T-helper 2 cell (primary cell): ENCODE measurements around the gene LRRC61.
A peak's percentile ranks its signal among the peaks of the same experiment; 100 is the strongest.

Experiments
- DNase-seq, 5 experiments: peaks; one replicate each; pipeline versions ENCODE4 v3.0.0 to v3.0.0-alpha.2; 2012 to 2022

Gene LRRC61

GRCh38 chr7:150357270-150357669, 34.1 kb downstream of the LRRC61 start:
- DNase-seq = peak in 4 of 5 experiments; percentile 36 to 85 (median 62)

DNA sequence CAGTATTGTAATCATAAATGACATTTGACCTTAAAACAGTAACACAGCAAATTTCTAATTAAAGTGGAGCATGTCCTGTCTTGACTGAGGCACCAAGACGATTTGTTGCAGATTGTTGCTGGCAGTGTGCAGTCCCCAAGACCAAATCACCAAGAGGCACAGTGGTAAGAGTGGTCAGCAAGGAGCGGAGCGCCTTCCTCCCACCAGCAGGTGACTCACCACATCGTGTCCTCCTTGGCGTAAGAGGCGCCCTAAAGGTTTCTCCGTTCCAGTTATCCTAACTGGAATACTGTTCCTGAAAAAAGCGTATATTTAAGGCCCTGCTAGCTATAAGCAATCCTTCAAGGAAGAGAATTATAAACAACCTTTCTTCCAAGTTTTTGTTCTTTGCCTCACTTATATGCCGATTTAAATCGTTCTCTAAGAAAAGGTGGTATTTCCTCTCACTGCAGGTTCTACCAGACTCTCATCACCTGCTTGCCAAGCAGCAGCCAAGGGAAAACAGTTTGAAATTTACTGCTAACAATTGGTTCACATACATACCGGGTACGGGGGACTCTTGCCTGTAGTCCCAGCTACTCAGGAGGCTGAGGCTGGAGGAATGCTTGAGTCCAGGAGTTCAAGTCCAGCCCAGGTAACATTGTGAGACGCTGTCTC, 34.7 kb downstream of the LRRC61 start:
- DNase-seq = no peak

DNA sequence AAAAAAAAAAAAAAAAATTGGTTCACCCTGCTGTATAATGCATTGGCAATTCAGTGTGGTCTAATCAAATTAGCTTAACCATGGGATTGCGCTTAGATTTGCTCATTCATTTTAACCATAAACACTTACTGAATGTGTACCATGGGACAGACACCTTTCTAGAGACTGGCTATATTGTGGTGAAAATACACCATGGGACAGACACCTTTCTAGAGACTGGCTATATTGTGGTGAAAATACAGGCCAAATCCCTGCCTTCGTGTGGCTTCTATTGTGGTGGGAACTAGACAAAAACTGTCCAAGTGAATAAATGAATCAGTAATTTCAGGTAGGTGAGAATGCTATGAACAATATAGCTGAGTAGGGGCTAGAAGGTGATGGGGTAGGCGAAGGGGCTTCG, 35.3 kb downstream of the LRRC61 start:
- peak in 1 of 5 experiments; percentile 24 for DNase-seq

DNA sequence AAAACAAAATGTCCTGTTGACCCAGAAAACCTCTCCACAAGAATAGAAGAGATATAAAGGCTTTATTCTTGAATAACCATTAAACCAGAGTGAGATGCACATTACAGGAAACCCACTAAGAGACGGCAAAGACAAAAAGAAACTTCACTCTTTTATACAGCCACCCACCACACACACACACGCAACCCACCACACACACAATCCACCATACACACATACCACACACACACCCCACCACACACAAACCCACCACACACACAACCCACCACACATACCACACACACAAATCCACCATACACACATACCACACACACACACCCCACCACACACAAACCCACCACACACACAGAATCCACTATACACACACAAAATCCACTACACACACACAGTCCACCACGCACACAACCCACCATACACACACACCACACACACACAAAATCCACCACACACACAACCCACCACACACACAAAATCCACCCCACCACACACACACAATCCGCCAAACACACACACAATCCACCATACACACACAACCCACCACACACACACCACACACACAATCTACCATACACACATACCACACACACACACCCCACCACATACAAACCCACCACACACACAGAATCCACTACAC, 36.0 kb downstream of the LRRC61 start:
- DNase-seq = peak in 1 of 5 experiments; percentile 67

DNA sequence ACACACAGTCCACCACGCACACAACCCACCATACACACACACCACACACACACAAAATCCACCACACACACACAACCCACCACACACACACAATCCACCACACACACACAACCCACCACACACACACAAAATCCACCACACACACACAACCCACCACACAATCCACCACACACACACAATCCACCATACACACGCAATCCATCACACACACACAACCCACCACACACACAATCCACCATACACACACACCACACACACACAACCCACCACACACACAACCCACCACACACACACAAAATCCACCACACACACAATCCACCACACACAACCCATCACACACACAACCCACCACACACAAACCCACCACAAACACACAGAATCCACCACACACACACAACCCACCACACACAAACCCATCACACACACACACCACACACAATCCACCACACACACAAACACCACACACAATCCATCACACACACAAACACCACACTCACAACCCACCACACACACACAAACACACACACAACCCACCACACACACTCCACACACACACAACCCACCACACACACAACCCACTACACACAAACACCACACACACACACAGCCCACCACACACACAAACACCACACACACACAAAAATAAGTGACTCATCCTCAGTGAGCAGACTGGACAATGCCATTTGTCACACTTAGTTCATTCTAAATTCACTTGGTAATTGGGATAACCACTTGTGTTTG, 36.6 kb downstream of the LRRC61 start:
- peak in 1 of 5 experiments; percentile 28 for DNase-seq

DNA sequence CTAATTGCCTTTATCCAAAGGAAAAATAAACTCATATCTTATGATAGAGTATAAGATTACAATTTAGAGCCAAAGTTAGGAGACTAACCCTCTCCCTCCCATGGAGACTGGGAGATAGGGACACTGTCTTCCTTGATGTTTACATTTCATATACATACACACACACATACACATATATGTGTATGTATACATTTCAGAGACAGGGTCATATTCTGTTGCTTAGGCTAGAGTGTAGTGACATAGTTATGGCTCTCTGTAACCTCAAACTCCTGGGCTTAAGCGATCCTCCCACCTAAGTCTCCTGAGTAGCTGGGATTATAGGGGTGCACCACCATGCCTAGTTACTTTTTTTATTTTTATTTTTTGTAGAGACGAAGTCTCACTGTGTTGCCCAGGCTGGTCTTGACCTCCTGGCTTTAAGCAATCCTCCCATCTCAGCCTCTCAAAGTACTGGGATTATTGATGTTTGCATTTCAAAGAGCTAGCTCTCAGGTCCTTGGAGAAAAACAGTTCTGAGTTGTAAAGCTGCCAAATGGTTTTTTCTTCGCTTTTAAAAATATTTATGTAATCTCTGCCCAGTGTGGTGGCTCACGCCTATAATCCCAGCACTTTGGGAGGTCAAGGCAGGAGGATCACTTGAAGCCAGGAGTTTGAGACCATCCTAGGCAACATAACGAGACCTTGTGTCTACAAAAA, 37.4 kb downstream of the LRRC61 start:
- no peak for DNase-seq

DNA sequence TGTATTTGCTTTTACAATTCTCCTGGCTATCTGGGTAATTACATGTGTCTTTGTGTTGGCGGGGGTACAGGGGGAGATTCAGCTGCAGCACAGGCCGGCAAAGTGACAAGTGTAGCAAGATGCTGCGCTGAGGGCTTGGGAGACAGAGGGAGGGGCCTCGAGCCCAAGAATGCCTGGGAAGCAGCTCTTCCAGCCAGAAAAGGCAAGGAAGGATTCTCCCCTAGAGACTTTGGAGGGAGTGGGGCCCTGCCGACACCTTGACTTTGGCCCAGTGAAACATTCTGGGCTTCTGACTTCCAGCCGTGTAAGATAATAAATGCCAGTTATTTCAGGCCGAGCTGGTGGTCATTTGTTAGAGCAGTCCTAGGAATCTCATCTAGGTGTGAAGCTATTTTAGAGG, 38.2 kb downstream of the LRRC61 start:
- DNase-seq = no peak

DNA sequence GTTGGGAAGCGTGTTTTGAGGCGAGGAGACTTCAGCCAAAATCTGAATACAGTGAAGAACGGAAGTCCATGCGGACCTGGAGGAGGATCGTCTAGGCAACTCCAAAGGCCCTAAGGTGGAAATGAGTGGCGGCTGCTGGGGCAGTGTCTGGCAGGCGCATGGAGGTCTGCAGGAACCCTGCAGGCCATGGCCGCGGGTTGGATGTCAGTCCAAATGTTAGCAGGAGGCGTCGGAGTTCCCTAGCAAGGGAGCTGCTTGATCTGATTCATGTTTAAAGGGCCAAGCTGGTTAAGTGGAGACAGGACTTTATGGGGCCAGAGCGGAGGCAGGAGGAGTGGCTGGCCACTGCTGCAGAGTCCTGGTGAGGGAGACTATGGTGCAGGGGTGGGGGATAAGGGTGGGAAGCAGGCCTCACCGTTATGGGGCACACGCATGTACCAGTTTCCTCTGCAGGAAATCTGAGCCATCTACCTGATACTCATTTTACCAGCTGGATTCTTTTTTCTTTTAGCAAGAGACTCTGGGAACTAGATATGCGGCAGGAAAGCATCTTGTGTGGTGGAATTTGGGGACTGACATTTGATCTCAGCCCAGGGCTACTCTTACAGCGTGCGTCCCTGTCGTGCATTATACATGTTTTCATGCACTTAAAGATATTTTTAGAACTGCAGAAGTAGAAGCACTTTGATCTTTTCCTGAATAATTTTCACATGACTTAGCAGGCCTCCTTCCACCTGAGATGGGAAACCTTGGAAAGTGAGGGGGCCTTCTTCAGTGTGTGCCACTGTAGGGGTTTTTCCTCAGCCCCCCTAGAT, 38.9 kb downstream of the LRRC61 start:
- DNase-seq = no peak

DNA sequence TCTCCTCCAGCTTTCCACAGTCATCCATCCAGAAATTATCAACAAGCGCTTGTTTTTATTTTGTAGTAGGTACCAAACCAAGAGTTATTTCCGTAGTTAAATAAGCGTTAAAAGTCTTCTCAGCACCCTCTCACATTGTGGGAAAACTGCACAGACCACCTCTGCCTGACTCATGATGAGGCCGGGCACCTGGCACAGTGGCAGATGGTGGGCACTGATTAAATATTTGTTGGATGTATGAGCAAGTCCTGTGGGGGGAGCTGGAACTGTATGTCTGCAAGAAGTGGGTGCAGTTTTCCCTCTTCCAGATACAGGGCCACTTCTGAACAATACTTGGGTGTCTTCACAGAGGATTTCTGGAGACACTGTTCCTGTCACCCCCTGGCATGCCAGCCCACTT, 40.2 kb downstream of the LRRC61 start:
- DNase-seq = no peak

GRCh38 chr7:150363872-150364271, 40.7 kb downstream of the LRRC61 start:
- DNase-seq = peak in 1 of 5 experiments; percentile 32

DNA sequence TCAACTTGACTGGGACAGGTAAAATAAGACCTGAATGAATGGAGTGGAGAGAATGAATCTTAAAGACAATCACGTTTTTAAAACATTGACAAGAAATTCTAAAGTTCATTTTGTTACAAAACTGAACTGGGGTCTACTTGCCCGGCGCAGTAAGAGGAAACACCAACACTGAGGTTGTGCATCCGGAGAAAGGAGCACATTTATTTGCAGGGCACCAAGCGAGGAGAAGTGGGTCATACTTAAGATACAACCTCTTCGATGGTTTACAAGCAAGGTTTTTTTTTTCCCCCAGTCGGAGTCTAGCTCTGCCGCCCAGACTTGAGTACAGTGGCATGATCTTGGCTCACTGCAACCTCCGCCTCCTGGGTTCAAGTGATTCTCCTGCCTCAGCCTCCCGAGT, 42.0 kb downstream of the LRRC61 start:
- DNase-seq = no peak

DNA sequence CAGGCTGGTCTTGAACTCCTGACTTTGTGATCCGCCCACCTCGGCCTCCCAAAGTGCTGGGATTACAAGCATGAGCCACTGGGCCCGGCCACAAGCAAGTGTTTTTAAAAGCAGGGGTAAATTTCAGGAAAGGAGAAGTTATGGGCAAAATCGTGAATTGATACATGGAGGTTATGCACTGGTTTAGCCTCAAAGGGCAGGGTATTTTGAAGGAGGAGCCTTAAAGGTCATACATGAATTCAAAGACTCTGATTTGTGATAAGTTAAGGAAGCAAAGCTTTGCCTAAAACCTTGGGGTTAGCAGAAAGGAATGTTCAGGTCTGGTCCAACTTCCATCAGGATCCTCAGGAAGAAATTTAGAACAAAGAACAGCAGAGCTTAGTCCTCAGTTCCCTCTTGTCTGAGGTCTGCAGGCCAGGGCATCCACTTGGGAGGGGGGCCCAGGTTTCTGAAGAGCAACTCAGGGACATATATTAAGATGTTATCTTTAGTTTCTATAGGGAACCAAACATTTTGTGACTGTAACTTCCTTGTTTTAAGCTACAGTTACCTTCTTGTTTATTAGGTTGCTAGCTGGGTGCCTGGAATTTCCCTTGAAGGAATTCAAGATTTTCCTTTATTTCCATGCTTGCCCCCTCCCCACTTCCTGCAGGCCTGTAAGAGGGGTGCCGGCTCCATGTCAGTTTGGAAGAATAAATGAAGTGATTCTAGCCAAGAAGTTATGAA, 42.7 kb downstream of the LRRC61 start:
- DNase-seq = no peak

DNA sequence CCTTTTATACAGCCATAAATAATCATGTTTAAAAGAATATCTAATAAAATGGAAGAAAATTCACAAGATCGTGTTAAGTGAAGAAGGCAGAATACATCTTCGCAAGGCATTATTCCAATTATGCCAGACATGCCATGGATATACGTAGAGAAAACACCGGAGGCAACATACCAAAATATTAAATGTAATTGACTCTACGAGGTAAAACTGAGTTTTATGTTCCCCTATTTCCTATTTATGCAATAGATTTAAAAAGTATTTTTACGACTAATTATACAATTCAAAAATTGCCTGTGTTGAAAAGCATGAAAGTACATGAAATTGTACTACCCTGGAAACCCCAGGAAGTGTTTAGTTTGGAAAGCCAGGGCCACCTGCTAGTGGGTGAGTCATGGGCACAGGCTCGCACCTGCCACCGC, 44.5 kb downstream of the LRRC61 start:
- no peak for DNase-seq

DNA sequence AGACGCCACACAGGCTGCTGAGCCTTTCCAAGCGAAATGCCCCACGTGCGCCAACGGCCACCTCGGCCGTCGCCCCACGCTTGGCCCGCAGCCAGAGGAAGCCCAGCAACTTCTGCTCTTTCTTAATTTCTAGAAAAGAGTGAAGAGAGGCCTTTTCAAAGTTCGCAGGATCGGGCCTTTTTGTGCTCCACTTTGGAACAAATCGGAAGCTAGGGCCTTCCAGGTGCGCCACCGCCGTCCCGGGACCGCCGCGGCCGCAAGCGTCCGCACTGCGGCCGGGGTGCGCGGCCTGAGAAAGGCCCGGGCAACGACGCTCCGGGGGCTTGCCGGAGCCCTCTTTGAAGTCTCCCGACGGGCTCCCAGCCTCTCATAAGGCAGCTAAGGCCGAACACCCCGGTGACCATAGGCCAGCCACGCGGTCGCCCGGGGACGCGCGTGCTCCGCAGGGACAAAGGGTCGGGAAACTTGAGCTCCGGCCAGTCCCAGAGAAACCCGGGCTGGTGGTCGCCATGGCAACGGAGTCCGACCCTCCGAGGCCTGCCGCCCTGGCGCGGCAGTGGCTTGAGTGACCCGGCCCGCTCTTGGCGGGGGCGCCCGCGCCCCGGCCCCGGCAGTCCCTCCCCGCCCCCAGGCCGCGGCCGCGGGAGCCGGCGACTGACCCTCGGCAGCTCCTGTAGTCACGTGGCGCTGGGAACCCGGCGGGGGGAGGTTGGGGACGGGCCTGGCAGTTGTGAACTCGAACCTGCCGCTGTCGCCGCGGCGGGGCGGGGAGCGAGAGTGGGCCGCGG, 45.1 kb downstream of the LRRC61 start, which contains the start of gene REPIN1:
TSS of gene REPIN1 (plus strand) at position 727 of the 788 bp plus-strand sequence. CDS start 890 bp downstream, outside the sequence.
- DNase-seq = peak; percentile 44 to 91 (median 65)

DNA sequence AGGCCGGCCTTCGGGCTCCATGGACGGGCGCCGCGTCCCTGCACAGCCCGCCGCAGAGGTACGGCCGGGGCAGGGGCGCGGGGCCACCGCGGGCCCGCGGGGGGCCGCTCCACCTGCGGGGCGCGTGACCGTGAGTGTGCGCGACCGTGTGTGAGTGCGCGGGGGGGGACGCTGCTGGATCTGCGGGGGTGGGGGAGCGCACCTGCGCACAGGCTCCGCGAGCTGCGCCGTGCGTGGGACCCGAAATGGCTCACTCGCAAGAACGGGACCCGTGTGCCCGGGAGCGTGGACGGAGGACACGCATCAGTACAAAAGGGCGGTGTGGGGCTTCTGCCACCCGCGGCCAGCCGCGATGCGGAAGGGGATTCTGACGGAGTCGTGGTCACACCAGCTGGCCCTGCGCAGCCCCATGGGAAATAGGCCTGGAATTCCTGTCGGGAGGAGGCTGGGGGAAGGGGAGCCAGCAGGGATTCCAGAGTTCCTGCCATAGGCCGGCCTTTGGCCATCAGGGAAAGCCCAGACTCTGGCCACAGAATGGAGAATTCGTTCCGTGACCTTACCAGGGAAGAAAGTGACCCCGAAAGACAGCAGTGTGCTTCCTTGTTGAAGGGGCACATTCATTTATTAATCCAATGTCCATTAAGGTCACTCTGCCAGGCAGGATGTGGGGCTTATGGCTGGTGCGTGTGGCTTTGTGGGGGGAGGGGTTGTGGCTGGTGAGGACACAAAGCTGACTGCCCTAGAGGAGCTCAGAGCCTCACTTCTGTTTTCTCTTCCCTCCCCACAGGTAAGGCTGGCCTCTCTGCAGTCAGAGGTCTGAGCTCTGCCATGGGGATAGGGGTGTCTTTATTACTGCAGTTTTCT, 46.0 kb downstream of the LRRC61 start:
- DNase-seq = peak in 3 of 5 experiments; percentile 41 to 62 (median 53)

DNA sequence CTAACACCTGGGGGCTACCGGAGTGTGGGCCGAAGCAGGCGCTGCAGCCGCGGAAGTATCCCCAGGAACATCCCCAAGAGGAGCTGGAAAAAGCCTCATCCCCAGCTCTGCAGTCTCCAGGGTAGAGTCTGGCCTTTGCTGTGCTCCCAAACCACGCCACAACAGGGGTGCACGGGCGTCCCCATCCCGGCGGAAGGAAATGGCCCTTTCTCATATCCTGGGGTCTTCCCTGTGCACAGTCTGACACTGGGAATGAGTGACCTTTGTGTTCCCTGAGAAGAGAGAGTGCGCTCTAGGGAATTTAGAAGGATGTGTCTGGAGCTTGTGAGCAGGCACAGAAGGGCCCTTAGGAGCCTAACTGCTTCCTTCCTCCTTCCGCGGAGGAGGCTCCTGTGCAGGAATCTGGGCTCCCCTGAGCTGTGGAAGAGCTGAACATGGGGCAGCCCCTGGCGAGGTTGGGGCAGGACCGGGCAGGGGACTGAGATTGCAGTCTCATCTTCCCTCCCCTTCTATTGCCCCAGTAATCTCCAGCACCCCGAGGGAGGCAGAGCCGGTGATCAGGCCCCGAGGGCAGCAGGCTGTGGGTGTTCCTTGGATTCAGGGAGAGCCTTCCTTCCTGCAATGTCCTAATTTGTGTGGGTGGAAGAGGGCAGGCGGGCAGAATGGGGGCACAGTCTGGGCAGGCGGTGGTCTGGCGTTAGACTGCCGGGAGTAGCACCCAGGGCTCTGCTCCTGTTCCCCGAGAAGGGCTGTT, 46.8 kb downstream of the LRRC61 start:
- DNase-seq = no peak

DNA sequence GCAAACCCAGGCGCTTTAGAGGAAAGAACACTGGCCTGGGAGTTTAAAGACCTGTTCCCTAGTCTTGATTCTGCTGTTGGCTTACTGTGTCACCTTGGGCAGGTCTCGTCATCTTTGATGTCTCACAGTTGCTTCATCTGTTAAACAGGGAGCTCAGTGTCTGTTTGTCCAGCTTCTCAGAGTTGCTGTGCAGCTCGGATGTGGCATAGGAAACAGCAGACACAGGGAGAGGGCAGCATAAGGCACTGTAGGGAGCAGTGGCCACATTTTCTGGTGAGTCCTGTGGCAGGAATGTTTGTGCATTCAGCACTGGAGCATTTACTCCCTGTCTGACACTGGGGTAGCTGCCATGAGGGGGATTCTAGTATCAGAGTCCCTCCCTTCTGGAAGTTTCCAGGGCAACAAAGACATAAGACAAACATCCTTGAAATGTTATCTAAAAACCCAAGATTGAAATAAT, 47.5 kb downstream of the LRRC61 start:
- no peak for DNase-seq

GRCh38 chr7:150371131-150371995, 48.2 kb downstream of the LRRC61 start:
- no peak for DNase-seq
